ENCODE data around the gene SH3BP2. TPM values are rescaled to one million over a fixed set of nuclear protein-coding genes. Genes with fewer than 3 reads are reported as not detected.

The SH3BP2 gene
- polyA plus RNA-seq, 1 of the 3 experiments (the other 2 are of a cell fraction): 25.2 TPM

GRCh38 chr4:2812612-2813354 lies 19.9 kb downstream of the SH3BP2 start:
- POLR2A ChIA-PET: interaction anchor here (0.6 kb wide), 1 partner anchor 45 kb away, joined by 3 read pairs; no protein-coding TSS in a partner anchor
- H4K20me1 ChIP-seq (ENCODE audit: insufficient read depth): no peaks in the 10 kb centered on the region
- peaks cover 8% of the 10 kb centered on the region; the same call in 1 of the 2 replicates for H3K79me2 ChIP-seq (ENCODE audit: insufficient read depth)
- WGBS (ENCODE audit: low lambda C conversion rate): 85% methylated on average over 11 of the region's 20 CpGs
- peak overlapping the region; percentile 19; the same call in 1 of the 2 replicates for H3K4me2 ChIP-seq
- no peaks in the 10 kb centered on the region for H3K27me3 ChIP-seq (ENCODE audit: insufficient read depth)
- H2AFZ ChIP-seq (ENCODE audit: low read depth): no peak overlapping the region
- H3K4me3 ChIP-seq (ENCODE audit: low read depth in 2 of 2, low read length in 1 of 2): no peak overlapping the region
- H3K4me1 ChIP-seq (ENCODE audit: control insufficient read depth in 1 of 2, insufficient read depth in 2 of 2, low read depth in 1 of 2, low read length in 1 of 2): peaks cover 0 to 49% of the 10 kb centered on the region in 2 experiments; a peak in 1 of 4 replicates
- DNase-seq: peak; percentile 37
- peak overlapping the region in 1 of 2 experiments; percentile 81; a peak in 2 of 4 replicates for H3K27ac ChIP-seq (ENCODE audit: low read depth in 2 of 2, low read length in 1 of 2)
- peaks cover 0 to 5% of the 10 kb centered on the region in 2 experiments for H3K36me3 ChIP-seq (replicated peaks in 1 of 2; ENCODE audit: control insufficient read depth in 1 of 2, insufficient read depth in 2 of 2, low read length in 1 of 2)
- H3F3A ChIP-seq (replicated peaks; ENCODE audit: insufficient read depth): peaks cover 4% of the 10 kb centered on the region
- H3K9me3 ChIP-seq: peaks cover 5% of the 10 kb centered on the region; the same call in 1 of the 2 replicates
- CTCF ChIA-PET: no interaction called here
- H3K9ac ChIP-seq: no peak overlapping the region
- TF ChIP-seq RAD21 (IDR thresholded peaks at IDR 0.05; ENCODE audit: low read length) (no peak), POLR2AphosphoS5 (IDR thresholded peaks at IDR 0.05; ENCODE audit: low read depth, low read length) (no peak), TCF12 (IDR thresholded peaks at IDR 0.05) (no peak), RCOR1 (IDR thresholded peaks at IDR 0.05; ENCODE audit: low read length) (no peak), GABPA (IDR thresholded peaks at IDR 0.05; ENCODE audit: low read depth) (no peak), ELF1 (IDR thresholded peaks at IDR 0.05) (no peak), RFX5 (IDR thresholded peaks at IDR 0.05; ENCODE audit: low read length) (no peak), MXI1 (IDR thresholded peaks at IDR 0.05; ENCODE audit: low read depth, low read length) (no peak), GATA2 (CRISPR knock-in tag; IDR thresholded peaks at IDR 0.05) (no peak), NRF1 (IDR thresholded peaks at IDR 0.05; ENCODE audit: low read depth, low read length) (no peak), SMC3 (IDR thresholded peaks at IDR 0.05; ENCODE audit: low read depth, low read length) (no peak)
- no peaks in the 10 kb centered on the region for H3K9me2 ChIP-seq

- H3K4me1 ChIP-seq (ENCODE audit: control insufficient read depth in 1 of 2, insufficient read depth in 2 of 2, low read depth in 1 of 2, low read length in 1 of 2): peaks cover 0 to 50% of the 10 kb centered on the region in 2 experiments; a peak in 1 of 4 replicates
- H3K9me3 ChIP-seq: peaks cover 5% of the 10 kb centered on the region; the same call in 1 of the 2 replicates
- H3K27ac ChIP-seq (ENCODE audit: low read depth in 2 of 2, low read length in 1 of 2): peak overlapping the region in 1 of 2 experiments; percentile 81; a peak in 1 of 4 replicates
- H3K27me3 ChIP-seq (ENCODE audit: insufficient read depth): no peaks in the 10 kb centered on the region
- H2AFZ ChIP-seq (ENCODE audit: low read depth): no peak overlapping the region
- ChIA-PET CTCF (no interaction called here), POLR2A (no interaction called here)
- peaks cover 4% of the 10 kb centered on the region for H3F3A ChIP-seq (replicated peaks; ENCODE audit: insufficient read depth)
- 94% methylated on average over 15 of the region's 17 CpGs for WGBS (ENCODE audit: low lambda C conversion rate)
- H3K4me3 ChIP-seq (ENCODE audit: low read depth in 2 of 2, low read length in 1 of 2): no peak overlapping the region
- H3K9me2 ChIP-seq: no peaks in the 10 kb centered on the region
- H3K36me3 ChIP-seq (replicated peaks in 1 of 2; ENCODE audit: control insufficient read depth in 1 of 2, insufficient read depth in 2 of 2, low read length in 1 of 2): peaks cover 0 to 5% of the 10 kb centered on the region in 2 experiments
- H3K9ac ChIP-seq: no peak overlapping the region
- H3K79me2 ChIP-seq (ENCODE audit: insufficient read depth): peaks cover 11% of the 10 kb centered on the region
- H3K4me2 ChIP-seq: no peak overlapping the region
- no peak for DNase-seq
- H4K20me1 ChIP-seq (ENCODE audit: insufficient read depth): no peaks in the 10 kb centered on the region
- no peak for TF ChIP-seq CTCF (IDR thresholded peaks at IDR 0.05)
- TF ChIP-seq NFIC (IDR thresholded peaks at IDR 0.05; ENCODE audit: borderline replicate concordance): no peak
- TF ChIP-seq JUND (IDR thresholded peaks at IDR 0.05): no peak
- TF ChIP-seq EZH2phosphoT487 (IDR thresholded peaks at IDR 0.05; ENCODE audit: borderline replicate concordance, low read depth): no peak
- no peak for TF ChIP-seq CHD2 (IDR thresholded peaks at IDR 0.05; ENCODE audit: low read length, partially characterized antibody)
- TF ChIP-seq USF1 (IDR thresholded peaks at IDR 0.05; ENCODE audit: borderline replicate concordance, low read depth): no peak
- no peak for TF ChIP-seq FOSL2 (IDR thresholded peaks at IDR 0.05; ENCODE audit: borderline replicate concordance, low read depth)
- TF ChIP-seq NRF1 (IDR thresholded peaks at IDR 0.05; ENCODE audit: low read depth, low read length): no peak
- no peak for TF ChIP-seq FOXJ3 (CRISPR knock-in tag; IDR thresholded peaks at IDR 0.05)
- TF ChIP-seq TEAD4 (IDR thresholded peaks at IDR 0.05; ENCODE audit: borderline replicate concordance, insufficient read depth): no peak
- no peak for TF ChIP-seq EP300 (IDR thresholded peaks at IDR 0.05; ENCODE audit: borderline replicate concordance in 1 of 2, low read depth in 1 of 2, low read length in 1 of 2)
- no peak for TF ChIP-seq PBX3 (IDR thresholded peaks at IDR 0.05)
- TF ChIP-seq SIN3A (IDR thresholded peaks at IDR 0.05; ENCODE audit: borderline replicate concordance, low read depth, low read length): no peak
- TF ChIP-seq YY1 (IDR thresholded peaks at IDR 0.05; ENCODE audit: low read depth): no peak
- no peak for TF ChIP-seq FOXM1 (IDR thresholded peaks at IDR 0.05; ENCODE audit: low read depth)
These were observed 20.8 kb downstream of the SH3BP2 start for GRCh38 chr4:2813446-2814405.

All from SK-N-SH (cell line).